Endothelial cell (in vitro differentiated cells): ENCODE results near the gene FKBP14. TPM values are rescaled to one million over a fixed set of nuclear protein-coding genes. Genes with fewer than 3 reads are reported as not detected.
A peak's percentile ranks its signal among the peaks of the same experiment; 100 is the strongest.

Experiments used
- DNase-seq: peaks from one replicate; pipeline ENCODE4 v3.0.0; 2021; ENCODE audit warnings: low spot score
- H3K27ac Mint-ChIP-seq: one replicate; pipeline ENCODE4 v1.8.0; 2021; ENCODE audit warnings: mixed read lengths, inconsistent platforms; ENCODE audit not compliant: unreplicated experiment
- H3K27me3 Mint-ChIP-seq: one replicate; pipeline ENCODE4 v1.8.0; 2021; ENCODE audit warnings: mild to moderate bottlenecking, moderate library complexity, mixed read lengths, inconsistent platforms; ENCODE audit not compliant: unreplicated experiment
- H3K36me3 Mint-ChIP-seq: one replicate; pipeline ENCODE4 v1.8.0; 2021; ENCODE audit warnings: mild to moderate bottlenecking, low read depth, mixed read lengths, inconsistent platforms; ENCODE audit not compliant: unreplicated experiment
- H3K4me1 Mint-ChIP-seq: one replicate; pipeline ENCODE4 v1.8.0; 2021; ENCODE audit warnings: mild to moderate bottlenecking, mixed read lengths, inconsistent platforms; ENCODE audit not compliant: unreplicated experiment
- H3K4me3 Mint-ChIP-seq: one replicate; pipeline ENCODE4 v1.8.0; 2021; ENCODE audit warnings: mild to moderate bottlenecking, mixed read lengths, inconsistent platforms; ENCODE audit not compliant: unreplicated experiment
- H3K9me3 Mint-ChIP-seq: one replicate; pipeline ENCODE4 v1.8.0; 2021; ENCODE audit warnings: mixed read lengths, inconsistent platforms; ENCODE audit not compliant: unreplicated experiment
- total RNA-seq: library from RNA; stranded (reverse); fragmentation: NEBNext Ultra II Directional; extraction: Animal tissue kit (Norgen Biotek cat#: 25700); gene quantifications from one replicate; pipeline ENCODE4 v1.2.1, GENCODE V29; 2021; ENCODE audit not compliant: unreplicated experiment
- TF ChIP-seq, protein P1 (sequence below): fragments of 200-600 bp; sonication (generic); IDR thresholded peaks from one replicate; pipeline ENCODE4 v1.5.0; 2021; ENCODE audit warnings: antibody characterized with exemption; ENCODE audit not compliant: unreplicated experiment

FKBP14 gene
- total RNA-seq, 1 donor from 2014 or later: 15.1 TPM

DNA sequence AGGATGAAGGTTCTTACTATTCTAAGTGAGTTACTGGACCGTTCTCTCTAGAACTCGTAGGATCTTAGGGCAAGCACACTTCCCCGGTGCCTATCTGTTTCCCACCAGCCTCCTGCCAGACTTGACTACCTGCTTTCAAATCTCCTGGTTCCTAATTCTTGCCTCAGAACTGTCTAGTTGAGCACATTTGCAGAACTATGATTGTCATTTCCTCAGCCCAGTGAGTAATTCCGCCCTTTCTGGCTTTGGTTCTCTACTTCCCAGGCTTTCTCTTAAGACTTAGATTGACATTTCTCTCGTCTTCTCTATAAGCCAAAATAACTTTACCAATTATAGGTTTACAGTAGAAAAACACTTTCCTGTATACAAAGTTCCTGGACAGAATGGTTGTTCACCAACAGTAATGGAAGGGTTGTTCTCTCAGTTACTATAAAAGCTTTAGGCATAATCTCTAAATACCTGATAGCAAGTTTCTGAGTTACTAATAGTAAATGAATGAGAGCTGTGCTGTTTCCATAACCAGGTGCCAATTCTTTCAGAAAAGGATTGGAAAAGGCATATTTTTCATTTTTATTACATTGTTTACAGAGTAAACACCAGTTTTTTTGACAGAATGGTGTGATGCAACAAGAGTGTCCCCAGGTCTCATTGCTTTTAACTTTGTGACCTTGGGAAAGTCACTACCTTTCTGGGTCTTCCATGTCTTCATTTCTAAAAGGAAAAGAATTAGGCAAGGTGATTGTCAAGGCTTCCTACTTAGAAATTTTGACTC, 42.8 kb upstream of the FKBP14 start:
- peak overlapping the region; percentile 12 for H3K27ac Mint-ChIP-seq
- H3K4me1 Mint-ChIP-seq: peaks cover 4% of the 10 kb centered on the region
- H3K36me3 Mint-ChIP-seq: peaks cover 8% of the 10 kb centered on the region
- DNase-seq: no peak
- TF ChIP-seq, protein P1, sequence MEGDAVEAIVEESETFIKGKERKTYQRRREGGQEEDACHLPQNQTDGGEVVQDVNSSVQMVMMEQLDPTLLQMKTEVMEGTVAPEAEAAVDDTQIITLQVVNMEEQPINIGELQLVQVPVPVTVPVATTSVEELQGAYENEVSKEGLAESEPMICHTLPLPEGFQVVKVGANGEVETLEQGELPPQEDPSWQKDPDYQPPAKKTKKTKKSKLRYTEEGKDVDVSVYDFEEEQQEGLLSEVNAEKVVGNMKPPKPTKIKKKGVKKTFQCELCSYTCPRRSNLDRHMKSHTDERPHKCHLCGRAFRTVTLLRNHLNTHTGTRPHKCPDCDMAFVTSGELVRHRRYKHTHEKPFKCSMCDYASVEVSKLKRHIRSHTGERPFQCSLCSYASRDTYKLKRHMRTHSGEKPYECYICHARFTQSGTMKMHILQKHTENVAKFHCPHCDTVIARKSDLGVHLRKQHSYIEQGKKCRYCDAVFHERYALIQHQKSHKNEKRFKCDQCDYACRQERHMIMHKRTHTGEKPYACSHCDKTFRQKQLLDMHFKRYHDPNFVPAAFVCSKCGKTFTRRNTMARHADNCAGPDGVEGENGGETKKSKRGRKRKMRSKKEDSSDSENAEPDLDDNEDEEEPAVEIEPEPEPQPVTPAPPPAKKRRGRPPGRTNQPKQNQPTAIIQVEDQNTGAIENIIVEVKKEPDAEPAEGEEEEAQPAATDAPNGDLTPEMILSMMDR: no peak
- H3K4me3 Mint-ChIP-seq: no peak overlapping the region
- H3K9me3 Mint-ChIP-seq: no peaks in the 10 kb centered on the region
- H3K27me3 Mint-ChIP-seq: no peaks in the 10 kb centered on the region

DNA sequence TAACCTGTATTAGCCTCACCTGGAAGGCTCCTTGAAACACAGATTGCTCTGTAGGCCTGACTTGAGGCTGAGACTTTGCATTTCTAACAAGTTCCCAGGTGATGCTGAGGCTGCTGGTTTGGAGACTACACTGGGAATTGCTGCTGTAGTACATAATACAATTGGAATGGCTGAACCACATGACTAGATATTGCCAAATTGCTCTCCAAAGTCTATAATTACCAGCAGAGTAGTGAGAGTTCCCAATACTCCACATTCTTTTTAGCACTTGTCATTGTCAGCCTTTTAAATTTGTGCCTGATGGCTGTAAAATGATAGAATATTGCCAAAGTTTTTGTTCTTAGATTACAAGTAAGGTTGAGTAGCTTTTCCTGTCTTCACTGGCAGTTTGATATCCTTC, 41.6 kb upstream of the FKBP14 start:
- Mint-ChIP-seq H3K9me3 (no peaks in the 10 kb centered on the region), H3K27ac (no peak overlapping the region), H3K36me3 (peaks cover 20% of the 10 kb centered on the region), H3K4me3 (no peak overlapping the region), H3K27me3 (no peaks in the 10 kb centered on the region), H3K4me1 (no peaks in the 10 kb centered on the region)
- TF ChIP-seq, protein P1: no peak
- DNase-seq: no peak

DNA sequence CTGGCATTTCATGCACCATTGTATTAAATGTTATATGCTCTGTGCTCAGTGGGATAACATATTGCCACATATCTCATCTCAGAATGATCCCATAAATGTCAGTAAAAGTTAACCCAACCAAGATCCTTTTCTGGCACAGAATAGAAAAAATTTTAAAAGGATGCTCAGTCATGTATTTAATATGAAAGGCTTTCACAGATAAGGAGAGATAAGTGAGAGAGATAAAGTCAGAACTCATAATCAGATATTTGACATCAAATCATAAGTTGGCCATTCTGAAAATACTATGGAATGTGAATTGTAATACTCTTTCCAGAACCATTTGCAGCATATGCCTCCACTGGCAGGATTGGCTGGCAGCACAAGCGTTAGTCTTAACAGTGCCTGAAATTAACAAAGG, 40.2 kb upstream of the FKBP14 start:
- Mint-ChIP-seq H3K4me3 (no peak overlapping the region), H3K27ac (no peak overlapping the region), H3K36me3 (peaks cover 29% of the 10 kb centered on the region), H3K27me3 (no peaks in the 10 kb centered on the region), H3K4me1 (no peaks in the 10 kb centered on the region), H3K9me3 (no peaks in the 10 kb centered on the region)
- TF ChIP-seq, protein P1: no peak
- no peak for DNase-seq

DNA sequence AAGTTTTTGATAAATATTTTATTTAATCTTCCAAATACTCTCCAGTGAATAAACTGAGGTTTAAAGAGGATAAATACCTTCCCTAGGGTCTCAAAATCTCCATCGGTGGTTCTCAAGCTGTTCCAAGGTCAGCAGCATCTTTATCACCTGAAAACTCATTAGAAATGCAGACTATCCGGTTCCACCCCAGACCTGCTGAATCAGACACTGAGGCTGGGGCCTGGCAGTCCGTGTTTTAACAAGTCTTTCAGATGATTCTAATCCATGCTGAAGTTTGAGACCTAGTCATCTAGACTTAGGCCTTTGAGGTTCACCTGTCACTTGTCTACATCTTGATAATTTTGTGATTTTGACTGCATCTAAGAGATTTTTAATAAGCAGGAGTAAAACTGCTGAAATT, 39.2 kb upstream of the FKBP14 start:
- no peaks in the 10 kb centered on the region for H3K9me3 Mint-ChIP-seq
- H3K4me1 Mint-ChIP-seq: no peaks in the 10 kb centered on the region
- no peak overlapping the region for H3K4me3 Mint-ChIP-seq
- TF ChIP-seq, protein P1: no peak
- no peaks in the 10 kb centered on the region for H3K27me3 Mint-ChIP-seq
- H3K36me3 Mint-ChIP-seq: peaks cover 23% of the 10 kb centered on the region
- no peak overlapping the region for H3K27ac Mint-ChIP-seq
- no peak for DNase-seq

DNA sequence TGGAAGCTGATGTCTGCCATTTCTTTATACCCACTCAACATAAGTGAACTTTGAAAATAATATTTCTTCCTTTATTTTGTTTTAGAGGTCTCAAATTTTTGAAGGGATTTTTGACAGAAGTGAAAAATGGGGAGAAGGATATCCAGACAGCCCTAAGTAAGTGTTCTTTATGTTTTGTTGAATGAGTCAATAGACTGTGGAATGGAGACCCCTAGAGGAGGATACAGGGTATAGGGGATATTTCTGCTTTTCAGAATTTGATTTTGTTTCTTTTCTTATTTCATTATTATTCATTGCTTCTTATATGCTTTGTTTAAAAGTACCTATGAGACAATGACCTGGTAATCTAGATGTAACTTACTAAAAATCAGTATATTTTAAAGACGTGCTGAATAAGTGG, 36.1 kb upstream of the FKBP14 start:
- Mint-ChIP-seq H3K4me3 (no peak overlapping the region), H3K27ac (no peak overlapping the region), H3K36me3 (peaks cover 31% of the 10 kb centered on the region), H3K9me3 (no peaks in the 10 kb centered on the region), H3K4me1 (no peaks in the 10 kb centered on the region), H3K27me3 (no peaks in the 10 kb centered on the region)
- TF ChIP-seq, protein P1: peak; percentile 33
- no peak for DNase-seq
